ENCODE measurements around the gene PLEKHA8. TPM values are rescaled to one million over a fixed set of nuclear protein-coding genes. Genes with fewer than 3 reads are reported as not detected.

The PLEKHA8 gene
- total RNA-seq, 1 experiment from 2014 or later = 23.0 TPM

- no peak for DNase-seq
- Histone ChIP-seq H2AFZ (no peak overlapping the region), H3K9me3 (ENCODE audit: insufficient read depth, low read depth) (peaks cover 20% of the 10 kb centered on the region), H3K4me1 (replicated peaks; ENCODE audit: insufficient read depth) (peaks cover 41% of the 10 kb centered on the region), H3F3A (ENCODE audit: insufficient read depth, low read depth) (peaks cover 30% of the 10 kb centered on the region), H3K27me3 (ENCODE audit: insufficient read depth, low read depth) (no peaks in the 10 kb centered on the region), H3K4me2 (no peak overlapping the region), H3K79me2 (ENCODE audit: low read depth) (peaks cover 28% of the 10 kb centered on the region), H3K27ac (no peak overlapping the region), H3K36me3 (ENCODE audit: low read depth) (0 out of 2 replicates have a peak, but pooled peaks cover 6% of the 10 kb centered on the region), H3K4me3 (no peak overlapping the region; the same call in 1 of the 2 replicates), H3K9me2 (ENCODE audit: insufficient read depth) (no peaks in the 10 kb centered on the region), H4K20me1 (ENCODE audit: insufficient read depth) (no peaks in the 10 kb centered on the region)
- TF ChIP-seq CTCF (conservative IDR thresholded peaks at IDR 0.05) (no peak), EZH2 (IDR thresholded peaks at IDR 0.05; ENCODE audit: low read depth) (no peak)
- ChIA-PET POLR2A (ENCODE audit: unreplicated experiment) (no interaction called here), CTCF (no interaction called here)
- BruUV-seq (replicated peaks) = no TSS peak
- intact Hi-C loops (cut with micrococcal nuclease; ENCODE audit: unreplicated experiment) = no loop called here
These were observed 37.3 kb upstream of the PLEKHA8 start for GRCh38 chr7:29990931-29991330.

GRCh38 chr7:29991937-29992336, 36.3 kb upstream of the PLEKHA8 start:
- no peaks in the 10 kb centered on the region for H3K27me3 ChIP-seq (ENCODE audit: insufficient read depth, low read depth)
- no peak for TF ChIP-seq EZH2 (IDR thresholded peaks at IDR 0.05; ENCODE audit: low read depth)
- TF ChIP-seq CTCF (conservative IDR thresholded peaks at IDR 0.05) = no peak
- H3K4me2 ChIP-seq = no peak overlapping the region
- peaks cover 19% of the 10 kb centered on the region for H3K79me2 ChIP-seq (ENCODE audit: low read depth)
- H3K9me3 ChIP-seq (ENCODE audit: insufficient read depth, low read depth) = peaks cover 27% of the 10 kb centered on the region
- DNase-seq = no peak
- no peak overlapping the region for H3K4me3 ChIP-seq
- peaks cover 12% of the 10 kb centered on the region for H3K36me3 ChIP-seq (ENCODE audit: low read depth)
- ChIA-PET POLR2A (ENCODE audit: unreplicated experiment) (no interaction called here), CTCF (interaction anchor here (0.7 kb wide), 1 partner anchor 70 kb away, joined by 3 read pairs; no protein-coding TSS in a partner anchor)
- no peaks in the 10 kb centered on the region for H3K9me2 ChIP-seq (ENCODE audit: insufficient read depth)
- intact Hi-C loops (cut with micrococcal nuclease; ENCODE audit: unreplicated experiment) = no loop called here
- no peak overlapping the region for H2AFZ ChIP-seq
- no TSS peak for BruUV-seq (replicated peaks)
- H4K20me1 ChIP-seq (ENCODE audit: insufficient read depth) = no peaks in the 10 kb centered on the region
- peaks cover 33% of the 10 kb centered on the region for H3K4me1 ChIP-seq (replicated peaks; ENCODE audit: insufficient read depth)
- no peak overlapping the region for H3K27ac ChIP-seq
- H3F3A ChIP-seq (ENCODE audit: insufficient read depth, low read depth) = peaks cover 27% of the 10 kb centered on the region

- ChIA-PET CTCF (no interaction called here), POLR2A (ENCODE audit: unreplicated experiment) (no interaction called here)
- TF ChIP-seq EZH2 (IDR thresholded peaks at IDR 0.05; ENCODE audit: low read depth) (no peak), CTCF (conservative IDR thresholded peaks at IDR 0.05) (no peak)
- peaks cover 32% of the 10 kb centered on the region for H3K9me3 ChIP-seq (ENCODE audit: insufficient read depth, low read depth)
- BruUV-seq (replicated peaks) = no TSS peak
- no peak for DNase-seq
- no peak overlapping the region for H3K4me3 ChIP-seq
- no peak overlapping the region for H3K27ac ChIP-seq
- intact Hi-C loops (cut with micrococcal nuclease; ENCODE audit: unreplicated experiment) = no loop called here
- H3K27me3 ChIP-seq (ENCODE audit: insufficient read depth, low read depth) = no peaks in the 10 kb centered on the region
- peaks cover 16% of the 10 kb centered on the region for H3F3A ChIP-seq (ENCODE audit: insufficient read depth, low read depth)
- no peaks in the 10 kb centered on the region for H3K9me2 ChIP-seq (ENCODE audit: insufficient read depth)
- peaks cover 11% of the 10 kb centered on the region for H3K79me2 ChIP-seq (ENCODE audit: low read depth)
- H4K20me1 ChIP-seq (ENCODE audit: insufficient read depth) = no peaks in the 10 kb centered on the region
- no peak overlapping the region for H3K4me2 ChIP-seq
- peaks cover 22% of the 10 kb centered on the region for H3K4me1 ChIP-seq (replicated peaks; ENCODE audit: insufficient read depth)
- H3K36me3 ChIP-seq (ENCODE audit: low read depth) = peaks cover 13% of the 10 kb centered on the region
- no peak overlapping the region for H2AFZ ChIP-seq
These were observed 35.1 kb upstream of the PLEKHA8 start for GRCh38 chr7:29993140-29993539.

Measured in PC-9 (cell line).